Measurements from ENCODE around the gene FBXL16. TPM values are rescaled to one million over a fixed set of nuclear protein-coding genes. Genes with fewer than 3 reads are reported as not detected.
A peak's percentile ranks its signal among the peaks of the same experiment; 100 is the strongest.

FBXL16 gene
- total RNA-seq, 4 donors from 2014 or later, result 5.8 to 7.5 (median 6.9) TPM

DNA sequence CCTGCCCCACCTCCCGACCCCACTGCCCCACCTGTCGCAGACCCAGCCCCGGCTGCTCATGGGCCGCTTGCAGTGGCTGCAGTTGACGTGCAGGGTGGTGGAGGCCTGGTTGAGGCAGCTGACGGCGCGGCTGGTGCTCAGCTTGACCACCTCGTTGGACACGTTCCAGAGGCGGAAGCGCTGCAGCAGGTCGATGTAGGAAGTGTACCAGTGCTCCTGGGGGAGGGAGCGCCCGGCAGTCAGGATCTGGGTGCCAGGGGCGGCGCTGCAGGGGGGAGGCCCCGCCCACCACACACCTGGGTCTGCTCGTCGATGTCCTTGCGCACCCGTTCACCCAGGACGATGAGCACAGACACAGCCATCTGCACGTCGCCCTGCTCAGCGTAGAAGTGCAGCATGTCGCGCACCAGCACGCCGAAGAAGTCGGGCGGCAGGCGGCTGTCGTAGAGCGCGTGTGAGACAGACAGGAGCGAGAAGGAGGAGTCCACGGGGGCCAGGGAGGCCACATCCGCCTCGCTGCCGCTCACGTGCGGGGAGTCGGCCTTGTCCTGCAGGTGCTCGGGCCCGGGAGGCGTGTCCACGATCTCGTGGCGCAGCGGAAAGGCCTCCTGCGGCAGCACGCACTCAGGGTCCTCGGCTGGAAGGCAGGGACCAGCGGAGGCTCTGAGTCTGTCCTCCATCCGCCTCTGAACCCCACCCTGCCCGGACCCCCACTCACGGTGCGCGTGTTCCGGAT, 20.5 kb downstream of the FBXL16 start:
- peaks cover 18 to 20% of the 10 kb centered on the region in 2 donors for H3K36me3 ChIP-seq
- H3K27ac ChIP-seq, result peak overlapping the region in 1 of 3 donors; percentile 66
- intact Hi-C loops (cut with DNase I), result no loop called here
- H3K4me3 ChIP-seq (replicated peaks in 1 of 3), result peak overlapping the region in 1 of 3 donors; percentile 86
- TF ChIP-seq, protein P1, sequence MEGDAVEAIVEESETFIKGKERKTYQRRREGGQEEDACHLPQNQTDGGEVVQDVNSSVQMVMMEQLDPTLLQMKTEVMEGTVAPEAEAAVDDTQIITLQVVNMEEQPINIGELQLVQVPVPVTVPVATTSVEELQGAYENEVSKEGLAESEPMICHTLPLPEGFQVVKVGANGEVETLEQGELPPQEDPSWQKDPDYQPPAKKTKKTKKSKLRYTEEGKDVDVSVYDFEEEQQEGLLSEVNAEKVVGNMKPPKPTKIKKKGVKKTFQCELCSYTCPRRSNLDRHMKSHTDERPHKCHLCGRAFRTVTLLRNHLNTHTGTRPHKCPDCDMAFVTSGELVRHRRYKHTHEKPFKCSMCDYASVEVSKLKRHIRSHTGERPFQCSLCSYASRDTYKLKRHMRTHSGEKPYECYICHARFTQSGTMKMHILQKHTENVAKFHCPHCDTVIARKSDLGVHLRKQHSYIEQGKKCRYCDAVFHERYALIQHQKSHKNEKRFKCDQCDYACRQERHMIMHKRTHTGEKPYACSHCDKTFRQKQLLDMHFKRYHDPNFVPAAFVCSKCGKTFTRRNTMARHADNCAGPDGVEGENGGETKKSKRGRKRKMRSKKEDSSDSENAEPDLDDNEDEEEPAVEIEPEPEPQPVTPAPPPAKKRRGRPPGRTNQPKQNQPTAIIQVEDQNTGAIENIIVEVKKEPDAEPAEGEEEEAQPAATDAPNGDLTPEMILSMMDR (IDR thresholded peaks at IDR 0.05), result no peak
- TF ChIP-seq POLR2A (IDR thresholded peaks at IDR 0.05), result no peak
- DNase-seq, result no peak
- no peaks in the 10 kb centered on the region for H3K27me3 ChIP-seq
- WGBS, 2 donors, result 95% methylated on average over 45 to 61 of the region's 61 CpGs
- no peaks in the 10 kb centered on the region for H3K9me3 ChIP-seq
- peaks cover 33 to 54% of the 10 kb centered on the region in 2 donors for H3K4me1 ChIP-seq

DNA sequence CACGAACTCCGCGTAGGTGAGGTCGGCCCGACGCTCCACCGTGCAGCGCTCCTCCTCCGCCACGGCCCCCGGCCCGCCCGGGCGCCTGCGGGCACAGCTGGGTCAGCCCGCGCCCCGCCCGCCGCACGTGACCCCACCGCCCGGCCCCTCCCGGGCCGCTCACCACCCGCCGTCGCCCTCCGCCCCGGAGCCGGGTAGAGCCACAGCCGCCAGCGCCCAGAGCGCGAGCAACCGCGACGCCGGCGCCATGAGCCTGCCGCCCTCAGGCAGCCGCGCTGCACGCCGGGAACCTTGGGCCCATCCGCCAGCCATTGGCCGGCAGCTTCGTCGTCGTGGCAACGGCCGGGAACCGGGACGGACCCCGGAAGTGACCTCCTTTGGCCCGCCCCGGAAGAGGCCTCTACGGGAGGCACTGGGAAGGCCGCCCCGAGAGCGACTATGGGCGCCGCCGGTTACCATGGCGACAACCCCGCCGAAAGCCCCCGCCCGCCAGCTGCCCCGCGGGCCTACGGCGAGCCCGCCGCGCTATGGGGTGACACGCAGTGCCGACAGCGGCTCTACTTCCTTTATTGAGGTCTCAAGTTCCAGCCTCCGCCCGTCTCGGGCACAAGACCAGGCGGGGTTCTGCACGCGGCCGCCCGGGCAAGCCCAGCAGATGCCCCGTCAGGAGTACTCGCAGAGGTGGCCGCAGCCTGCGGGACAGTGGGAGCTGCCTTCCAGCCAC, 21.4 kb downstream of the FBXL16 start, which contains the start of gene JMJD8:
Gene JMJD8 (minus strand): TSS at position 264 of the 724 bp plus-strand sequence. CDS start 15 bp downstream, at position 249.
- H3K27ac ChIP-seq, result peak within 1 kb of the TSS; percentile 58 to 72 (median 66)
- peak in 1 of 2 donors; percentile 73 for TF ChIP-seq POLR2A (IDR thresholded peaks at IDR 0.05)
- TF ChIP-seq, protein P1 (IDR thresholded peaks at IDR 0.05), result no peak
- H3K9me3 ChIP-seq, result no peaks in the 10 kb centered on the region
- WGBS, 2 donors, result 15% methylated on average over 22 of the region's 91 CpGs; no CpG with 5 or more reads in 1 of the 2 donors
- intact Hi-C loops (cut with DNase I), result no loop called here
- peaks cover 28 to 52% of the 10 kb centered on the region in 2 donors for H3K4me1 ChIP-seq
- peaks cover 18 to 20% of the 10 kb centered on the region in 2 donors for H3K36me3 ChIP-seq
- H3K4me3 ChIP-seq (replicated peaks in 1 of 3), result peak within 1 kb of the TSS in 2 of 3 donors; percentile 42 to 86
- no peaks in the 10 kb centered on the region for H3K27me3 ChIP-seq
- peak; percentile 98 for DNase-seq

DNA sequence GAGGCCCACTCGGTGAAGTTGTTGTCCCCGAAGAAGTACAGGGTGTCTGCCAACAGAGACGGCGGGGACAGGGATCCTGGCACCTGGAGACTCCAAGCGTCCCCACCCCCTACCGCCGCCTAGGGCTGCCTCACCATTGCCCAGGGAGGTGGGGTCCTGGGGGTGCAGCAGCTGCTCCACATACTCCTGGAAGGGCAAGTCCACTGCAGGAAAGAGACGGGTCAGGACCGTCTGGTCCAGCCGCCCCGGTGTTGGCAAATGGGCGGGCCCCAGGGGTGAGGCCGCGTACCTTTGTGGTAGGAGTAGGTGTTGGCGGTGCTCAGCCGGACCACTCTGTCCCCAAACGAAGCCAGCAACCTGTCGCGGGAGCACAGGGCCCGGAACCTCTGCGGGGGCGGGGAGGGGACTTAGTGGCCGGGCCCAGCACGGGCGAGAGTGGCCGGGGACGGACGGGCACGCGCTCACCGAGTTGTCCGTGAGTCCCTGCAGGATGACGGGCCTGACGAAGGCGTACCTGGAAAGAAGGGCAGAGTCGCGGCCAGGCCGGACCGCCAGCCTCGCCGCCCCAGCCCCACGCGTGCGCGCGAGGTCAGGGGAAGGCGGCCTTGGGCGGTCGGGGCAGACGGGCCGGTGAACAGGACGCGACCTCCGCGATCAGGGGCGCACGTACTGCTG, 22.1 kb downstream of the FBXL16 start:
- Histone ChIP-seq H3K4me3 (replicated peaks in 1 of 3) (peak overlapping the region in 1 of 3 donors; percentile 86), H3K27me3 (no peaks in the 10 kb centered on the region), H3K4me1 (peaks cover 30 to 49% of the 10 kb centered on the region in 2 donors), H3K27ac (peak overlapping the region in 1 of 3 donors; percentile 6), H3K36me3 (peaks cover 18 to 20% of the 10 kb centered on the region in 2 donors), H3K9me3 (no peaks in the 10 kb centered on the region)
- TF ChIP-seq, protein P1 (IDR thresholded peaks at IDR 0.05), result no peak
- TF ChIP-seq POLR2A (IDR thresholded peaks at IDR 0.05), result no peak
- DNase-seq, result no peak
- WGBS, 2 donors, result 28 to 44% methylated on average over 5 to 27 of the region's 57 CpGs
- intact Hi-C loops (cut with DNase I), result no loop called here

DNA sequence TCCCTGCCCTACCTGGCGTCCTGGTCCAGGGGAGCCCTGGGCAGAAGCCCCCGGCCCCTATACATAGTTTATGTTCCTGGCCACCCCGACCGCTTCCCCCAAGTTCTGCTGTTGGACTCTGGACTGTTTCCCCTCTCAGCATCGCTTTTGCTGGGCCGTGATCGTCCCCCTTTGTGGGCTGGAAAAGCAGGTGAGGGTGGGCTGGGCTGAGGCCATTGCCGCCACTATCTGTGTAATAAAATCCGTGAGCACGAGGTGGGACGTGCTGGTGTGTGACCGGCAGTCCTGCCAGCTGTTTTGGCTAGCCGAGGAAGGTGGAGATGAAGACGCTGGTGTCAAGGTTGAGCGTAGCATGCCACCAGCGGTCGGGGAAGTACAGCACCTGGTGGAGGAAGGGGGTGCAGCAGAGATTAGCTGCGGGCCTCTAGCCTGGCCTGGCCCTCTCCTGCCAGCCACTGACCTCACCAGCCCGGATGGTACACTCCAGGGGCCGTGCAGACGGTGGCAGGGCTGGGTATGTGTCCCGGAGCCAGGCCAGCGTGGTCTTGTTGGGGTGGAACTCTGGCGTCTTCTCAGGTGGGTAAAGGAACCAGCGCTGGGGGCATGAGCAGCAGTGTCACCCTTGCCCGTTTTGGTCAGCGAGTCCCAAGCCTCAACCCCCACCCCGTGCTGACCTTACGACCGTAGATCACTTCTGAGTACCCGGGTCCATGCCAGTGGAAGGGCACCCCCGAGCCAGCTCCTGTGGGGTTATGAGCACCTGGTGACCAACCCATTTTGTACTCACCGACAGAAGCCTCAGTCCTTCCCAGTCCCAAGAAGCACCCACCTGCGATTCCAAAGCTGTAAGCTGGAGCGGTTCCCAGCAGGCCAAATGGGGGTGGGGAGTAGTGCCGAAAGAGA, 22.9 kb downstream of the FBXL16 start:
- Histone ChIP-seq H3K27ac (no peak overlapping the region), H3K36me3 (peaks cover 18 to 20% of the 10 kb centered on the region in 2 donors), H3K27me3 (no peaks in the 10 kb centered on the region), H3K9me3 (no peaks in the 10 kb centered on the region), H3K4me1 (peaks cover 30 to 49% of the 10 kb centered on the region in 2 donors), H3K4me3 (replicated peaks in 1 of 3) (no peak overlapping the region)
- no peak for DNase-seq
- 89 to 95% methylated on average over 21 to 34 of the region's 36 CpGs for WGBS, 2 donors
- TF ChIP-seq POLR2A (IDR thresholded peaks at IDR 0.05), result no peak
- TF ChIP-seq, protein P1 (IDR thresholded peaks at IDR 0.05), result no peak
- intact Hi-C loops (cut with DNase I), result no loop called here
